HG02678 (cell line): ENCODE measurements around the gene PAPOLA.

ENCODE experiments used
- ATAC-seq: cut with Tn5 transposase; IDR thresholded peaks from one replicate; pipeline ENCODE4 v1.9.1; 2021; ENCODE audit warnings: mild to moderate bottlenecking, moderate library complexity; ENCODE audit not compliant: unreplicated experiment

The PAPOLA gene

DNA sequence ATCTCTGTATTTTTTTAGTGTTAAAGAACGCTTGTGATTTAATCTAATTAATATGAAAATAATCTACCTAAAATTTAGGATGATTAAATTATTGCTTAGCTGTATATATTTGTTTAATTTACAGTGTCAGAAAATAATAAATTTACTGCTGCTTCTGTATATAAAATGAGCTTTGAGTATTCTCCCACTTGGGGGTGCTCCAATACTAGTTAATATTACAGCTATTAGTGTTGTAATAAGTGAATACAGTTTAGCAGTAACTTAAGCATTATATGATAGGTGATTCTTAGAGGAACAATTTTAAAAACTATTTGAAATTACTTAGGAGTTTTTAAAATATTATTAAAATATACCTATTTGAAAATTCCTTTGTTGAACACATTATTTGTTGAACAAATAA lies 62.2 kb downstream of the PAPOLA start:
- no peak for ATAC-seq

DNA sequence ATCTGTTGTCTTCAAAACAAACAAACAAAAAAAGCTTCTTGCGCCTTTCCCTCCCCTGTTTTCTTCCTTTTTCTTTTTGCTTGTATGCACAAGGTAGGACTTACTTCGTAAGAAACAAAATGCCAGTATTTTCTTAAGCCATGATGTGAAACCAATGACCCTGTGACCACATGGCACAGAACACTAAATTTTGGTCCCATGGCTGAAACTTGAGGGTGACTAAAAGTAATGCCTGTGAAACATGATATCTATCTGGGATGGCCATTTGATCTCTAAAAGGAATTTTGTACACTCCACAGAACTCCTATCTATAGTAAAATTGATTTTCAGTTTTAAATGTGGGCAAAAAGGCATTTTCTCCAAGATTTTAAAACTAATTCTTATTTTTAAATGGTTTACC lies 63.6 kb downstream of the PAPOLA start:
- no peak for ATAC-seq

DNA sequence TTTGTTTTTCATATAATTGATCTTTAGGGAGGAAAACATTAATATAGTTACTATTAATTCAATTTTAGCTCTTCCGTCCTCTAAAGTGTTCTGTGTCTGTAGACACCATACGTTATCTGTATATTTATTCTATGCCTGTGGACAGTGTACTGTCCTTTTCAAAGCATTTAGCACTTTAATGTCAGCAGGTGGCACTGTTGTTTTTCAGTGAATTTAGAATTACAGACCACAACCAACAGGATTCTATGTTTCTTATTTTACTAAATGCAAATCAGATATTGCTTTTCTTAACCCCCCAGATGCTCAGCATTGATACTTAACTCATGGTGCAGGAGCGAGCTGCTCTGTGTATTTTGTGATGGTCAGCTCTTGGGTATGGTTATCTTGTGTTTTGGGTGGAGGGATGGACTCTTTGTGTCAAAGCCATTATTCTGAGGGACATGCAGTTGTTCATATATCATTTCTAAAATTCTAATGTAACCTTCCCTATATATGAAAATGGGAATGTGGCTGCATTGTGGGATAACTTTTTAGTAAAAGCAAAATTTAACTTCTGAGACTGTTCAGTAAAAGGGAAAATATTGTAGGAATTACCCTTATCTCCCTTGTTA lies 65.2 kb downstream of the PAPOLA start:
- ATAC-seq = peak; percentile 62

DNA sequence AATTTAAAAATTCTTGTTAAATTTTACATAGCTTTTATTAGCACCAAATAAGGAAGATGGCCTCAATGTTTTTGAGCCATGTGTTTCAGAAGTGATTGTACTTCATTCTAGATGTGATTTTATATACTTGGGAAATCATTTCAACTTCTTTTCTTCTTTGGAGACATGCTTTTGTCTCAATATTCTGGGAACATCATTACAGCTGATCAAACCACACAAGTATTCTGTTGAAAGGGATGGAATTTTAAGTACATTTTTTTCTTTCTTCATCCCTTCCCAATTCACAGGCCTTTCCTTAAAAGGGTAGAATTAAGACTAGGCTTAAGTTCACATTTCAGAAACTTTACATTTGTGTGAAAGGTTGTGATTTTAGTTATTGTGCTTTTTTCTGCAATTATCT lies 66.4 kb downstream of the PAPOLA start:
- ATAC-seq = no peak

DNA sequence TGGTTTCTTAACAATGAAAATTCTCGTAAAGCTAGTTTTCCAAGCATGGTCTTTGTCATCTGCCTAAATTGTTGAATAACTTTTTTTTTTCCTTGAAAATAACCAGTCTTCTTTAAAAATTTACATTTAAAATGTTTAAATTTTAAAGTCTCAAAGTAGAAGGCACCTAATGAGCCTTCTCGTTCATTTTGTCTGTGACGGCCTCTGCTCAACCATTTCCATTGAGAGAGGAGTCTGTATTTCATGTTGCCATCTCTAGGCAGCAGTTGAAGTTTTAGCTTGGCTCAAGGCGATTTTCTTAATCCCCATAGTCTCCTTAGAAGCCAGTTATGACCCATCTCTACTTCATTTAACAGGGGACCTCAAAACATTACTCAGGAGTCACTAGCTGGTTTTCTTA lies 69.1 kb downstream of the PAPOLA start:
- ATAC-seq = no peak

DNA sequence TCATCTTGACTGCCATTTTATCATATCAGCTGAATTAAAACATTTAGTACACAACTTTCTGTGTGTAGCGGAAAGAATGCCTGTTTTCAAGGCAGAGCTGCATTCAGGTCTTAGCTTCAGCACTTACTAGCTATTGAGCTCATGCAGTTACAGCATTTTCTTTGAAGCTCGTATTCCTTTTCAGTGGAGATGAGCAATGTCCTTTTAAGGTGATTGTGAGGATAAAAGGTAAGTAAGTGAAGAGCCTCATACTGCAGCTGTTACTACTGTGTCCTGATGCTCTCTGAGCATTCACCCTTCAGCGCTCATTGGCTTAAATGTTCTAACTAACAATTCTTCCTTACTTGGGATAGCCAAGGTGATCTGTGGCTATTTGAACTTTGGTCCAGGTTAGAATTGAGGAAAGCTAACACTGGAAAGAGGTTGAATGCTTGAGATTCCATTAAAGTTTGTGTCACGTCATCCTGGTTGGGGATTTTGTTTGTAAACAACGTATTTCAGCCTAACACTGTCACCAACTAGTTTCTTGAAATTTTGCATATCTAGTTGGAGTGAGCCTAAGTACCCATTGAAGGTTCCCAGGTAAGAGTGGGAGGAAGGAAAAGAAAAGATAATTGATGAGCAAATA lies 71.4 kb downstream of the PAPOLA start:
- ATAC-seq = no peak

DNA sequence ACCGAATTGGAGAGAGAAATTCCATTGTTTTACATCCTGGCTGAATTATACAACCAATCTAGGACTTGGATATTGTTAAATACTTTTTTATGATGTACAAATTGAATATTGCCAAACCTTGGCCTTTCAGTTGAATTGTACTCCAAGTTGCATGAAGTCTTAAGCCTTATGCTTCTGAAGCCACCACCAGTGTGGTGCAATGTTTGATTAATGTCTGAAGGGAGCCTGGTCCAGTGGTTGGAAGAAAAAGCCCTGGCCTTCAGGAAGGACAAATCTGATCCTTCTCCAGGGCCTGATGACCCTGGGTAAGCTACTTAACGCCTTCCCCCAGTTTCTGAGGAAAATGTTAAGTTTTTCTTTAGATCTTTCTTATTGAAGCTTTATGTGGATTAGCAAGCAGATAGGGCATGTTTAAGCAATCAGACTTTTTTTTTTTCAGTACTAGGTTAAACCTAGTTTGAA lies 72.0 kb downstream of the PAPOLA start:
- no peak for ATAC-seq

DNA sequence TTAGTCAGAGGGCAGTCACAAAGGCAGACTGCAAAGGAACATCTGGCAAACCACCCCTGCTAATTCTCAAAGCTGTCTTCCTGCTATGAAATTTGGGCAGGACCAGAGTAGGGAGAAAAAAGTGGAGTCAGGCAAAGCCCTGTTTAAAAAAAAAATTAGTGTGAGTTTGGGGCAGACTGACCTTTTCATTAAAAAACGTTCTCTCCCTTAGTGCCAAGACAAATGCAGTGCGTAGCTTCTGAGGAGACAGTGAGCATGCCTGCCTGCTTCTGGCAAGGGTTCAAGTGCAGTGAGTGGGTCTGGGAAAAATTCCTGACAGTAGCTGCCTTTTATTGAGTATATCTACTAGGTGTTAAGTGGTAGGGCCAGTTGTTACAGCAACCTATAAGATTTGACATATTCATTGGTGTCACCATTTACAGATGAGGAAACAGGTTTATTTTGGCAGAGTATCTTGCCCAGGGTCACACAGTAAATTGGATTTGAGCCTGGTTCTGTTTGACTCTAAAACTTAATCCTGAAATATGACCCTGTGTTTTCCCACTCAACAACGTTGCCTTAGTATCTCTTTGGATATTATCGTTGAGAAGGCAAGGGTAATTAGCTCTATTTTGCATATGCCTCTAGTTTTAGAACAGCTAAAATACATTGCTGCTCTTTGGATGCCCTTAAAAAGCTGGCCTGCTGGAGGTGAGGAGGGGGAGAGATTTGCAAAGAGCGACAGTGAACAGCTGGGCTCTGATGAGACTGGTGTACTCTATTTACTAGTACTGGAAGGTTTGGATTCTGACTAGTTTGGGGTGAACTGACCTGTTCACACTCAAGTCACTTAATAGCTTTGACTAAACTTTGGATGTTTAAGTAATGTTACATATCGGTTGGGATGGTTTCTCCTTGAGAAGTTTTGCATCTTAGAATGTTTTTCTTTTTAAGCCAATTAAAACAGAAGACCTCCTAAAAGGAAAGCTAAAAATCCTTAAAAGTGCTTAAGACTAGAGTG lies 72.8 kb downstream of the PAPOLA start:
- no peak for ATAC-seq

DNA sequence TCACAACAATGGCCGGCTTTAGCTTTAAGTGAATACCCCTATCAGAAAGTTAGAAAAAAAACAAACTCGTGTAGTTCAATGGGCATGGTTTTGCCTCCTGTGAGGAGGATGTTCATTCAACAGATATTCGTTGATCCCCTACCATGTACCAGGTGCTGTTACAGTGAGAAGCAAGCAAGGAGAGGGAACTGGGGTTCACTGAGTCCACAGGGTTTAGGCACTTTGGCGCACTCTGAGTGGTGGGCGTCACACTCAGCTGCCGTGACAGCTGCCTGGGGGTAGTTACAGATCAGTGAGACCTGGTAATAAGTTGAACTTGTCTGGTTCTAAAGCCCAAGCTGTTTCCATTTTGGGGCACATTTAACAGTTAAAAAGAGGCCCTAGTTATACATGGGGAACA lies 74.2 kb downstream of the PAPOLA start:
- ATAC-seq = no peak

DNA sequence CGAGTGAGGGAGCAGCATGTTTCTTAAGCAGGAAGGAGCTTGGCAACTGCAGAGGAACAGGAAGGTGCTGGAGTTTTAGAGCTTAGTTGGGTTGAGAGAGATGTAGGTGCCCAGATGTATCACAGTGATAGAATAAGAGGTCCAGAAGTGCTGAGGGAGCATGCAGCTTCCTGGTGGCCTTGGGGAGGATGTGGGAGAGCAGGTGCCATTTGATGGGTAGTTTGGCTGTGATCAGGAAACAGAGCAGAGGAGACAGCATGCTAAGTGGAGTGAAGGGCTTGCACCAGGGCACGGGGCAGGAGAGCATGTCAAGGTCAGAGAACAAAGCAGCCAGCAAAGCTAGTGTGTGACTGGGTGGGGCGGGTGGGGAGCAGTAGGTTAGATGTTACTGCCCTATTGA lies 74.8 kb downstream of the PAPOLA start:
- ATAC-seq = no peak

DNA sequence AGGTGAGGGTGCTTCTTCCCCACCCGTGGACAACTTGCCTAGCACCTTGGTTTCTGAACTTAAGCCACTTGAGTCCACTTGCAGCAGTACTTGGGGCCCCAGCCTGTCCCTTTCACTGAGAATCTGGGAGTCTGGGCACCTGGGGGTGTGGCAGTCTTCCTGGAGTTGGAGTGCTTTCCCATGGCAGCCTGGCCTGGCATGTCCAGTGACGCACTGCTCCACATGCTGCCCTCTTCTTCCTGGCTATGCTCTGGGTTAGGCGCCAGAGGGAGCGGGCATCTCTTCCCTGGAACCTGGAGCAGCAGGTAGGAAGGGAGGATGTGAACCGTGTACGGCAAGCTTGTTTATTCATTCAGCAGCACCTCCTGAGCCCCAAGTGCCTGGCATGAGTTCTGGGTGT lies 76.4 kb downstream of the PAPOLA start:
- ATAC-seq = no peak

DNA sequence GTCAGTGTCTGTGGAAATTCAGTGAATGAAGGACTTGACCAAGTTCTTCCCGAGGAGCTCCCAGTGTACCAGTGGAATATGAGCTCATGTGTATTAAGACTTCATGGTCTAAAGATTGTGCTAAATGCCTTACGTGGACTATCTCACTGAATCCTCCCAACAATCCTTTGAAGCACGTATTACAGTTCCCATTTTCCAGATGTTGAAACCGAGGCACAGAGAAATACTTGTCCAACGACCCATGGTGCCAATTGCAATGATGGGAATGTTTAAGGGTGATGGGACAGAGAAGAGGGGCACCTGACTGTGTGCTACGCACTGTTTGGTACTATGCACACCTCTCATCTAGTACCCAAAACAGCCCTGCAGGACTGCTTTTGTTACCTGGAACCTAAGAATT lies 77.2 kb downstream of the PAPOLA start:
- no peak for ATAC-seq

DNA sequence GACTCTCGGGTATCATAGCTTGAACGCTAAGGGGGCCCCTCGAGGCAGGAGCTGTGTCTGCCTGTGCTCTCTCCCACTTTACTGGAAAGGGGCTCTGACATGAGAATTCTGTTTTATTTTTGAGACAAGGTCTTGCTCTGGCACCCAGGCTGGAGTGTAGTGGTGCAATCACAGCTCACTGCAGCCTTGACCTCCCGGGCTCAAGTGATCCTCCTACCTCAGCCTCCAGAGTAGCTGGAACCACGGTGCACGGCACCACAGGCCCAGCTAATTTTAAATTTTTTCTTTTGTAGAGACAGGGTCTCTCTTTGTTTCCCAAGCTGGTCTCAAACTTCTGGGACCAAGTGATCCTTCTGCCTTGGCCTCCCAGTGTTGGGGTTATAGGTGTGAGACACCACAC lies 77.7 kb downstream of the PAPOLA start:
- no peak for ATAC-seq

DNA sequence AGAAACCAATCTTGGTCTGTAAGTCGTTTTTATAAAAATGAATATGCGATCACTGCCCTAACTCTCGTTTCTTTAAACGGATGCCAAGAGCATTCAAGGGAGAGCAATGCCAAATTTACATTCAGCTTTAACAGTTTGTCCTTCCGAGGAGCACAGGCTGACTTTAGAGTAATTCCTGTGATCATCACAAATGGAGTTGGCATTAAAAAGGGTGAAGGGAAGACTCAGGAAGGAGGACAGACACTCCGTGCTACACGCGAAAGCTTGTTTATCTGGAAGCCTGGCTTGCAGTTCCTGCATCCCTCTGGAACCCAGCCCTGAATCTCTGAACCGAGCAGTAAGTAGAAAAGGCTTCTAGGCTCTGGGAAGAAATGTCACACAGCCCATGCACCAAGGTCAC lies 78.4 kb downstream of the PAPOLA start:
- ATAC-seq = no peak

DNA sequence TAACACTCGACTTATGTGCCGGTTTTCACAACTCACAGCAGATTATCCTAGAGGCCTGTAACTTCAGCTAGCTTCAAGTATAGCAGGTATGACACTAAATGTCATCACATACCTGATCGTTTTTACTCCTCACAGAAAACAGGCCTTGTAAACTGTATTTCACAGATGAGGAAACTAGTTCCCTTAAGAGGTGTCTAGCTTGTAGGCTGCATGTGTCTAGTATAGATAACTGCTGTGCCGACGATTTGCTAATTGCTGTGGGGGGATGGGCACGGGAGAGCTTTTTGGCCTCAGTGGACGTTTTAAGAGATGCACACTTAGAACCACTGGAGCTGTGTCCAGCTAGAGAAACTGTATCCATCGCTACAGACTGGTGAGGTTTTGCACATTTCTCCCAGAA lies 78.8 kb downstream of the PAPOLA start:
- no peak for ATAC-seq

DNA sequence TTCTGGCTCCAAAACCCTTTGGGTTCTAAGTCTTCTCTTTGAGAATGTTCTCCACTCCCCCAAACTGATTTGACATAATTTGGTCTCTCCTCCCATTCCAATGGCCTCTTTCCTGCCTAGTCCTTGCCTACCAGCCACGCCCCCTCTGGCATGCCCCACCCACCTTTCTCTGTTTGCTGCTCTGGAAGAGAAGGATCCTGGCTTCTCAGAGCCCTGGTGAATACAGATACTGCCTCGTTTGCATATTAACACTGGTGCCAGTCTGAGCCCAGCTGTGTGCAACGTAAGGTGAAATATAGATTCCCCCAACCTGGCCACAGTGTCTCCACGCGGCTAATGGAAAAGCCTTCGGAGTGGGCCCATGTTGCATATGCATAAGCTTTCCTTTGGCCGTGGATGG lies 79.7 kb downstream of the PAPOLA start:
- ATAC-seq = no peak

DNA sequence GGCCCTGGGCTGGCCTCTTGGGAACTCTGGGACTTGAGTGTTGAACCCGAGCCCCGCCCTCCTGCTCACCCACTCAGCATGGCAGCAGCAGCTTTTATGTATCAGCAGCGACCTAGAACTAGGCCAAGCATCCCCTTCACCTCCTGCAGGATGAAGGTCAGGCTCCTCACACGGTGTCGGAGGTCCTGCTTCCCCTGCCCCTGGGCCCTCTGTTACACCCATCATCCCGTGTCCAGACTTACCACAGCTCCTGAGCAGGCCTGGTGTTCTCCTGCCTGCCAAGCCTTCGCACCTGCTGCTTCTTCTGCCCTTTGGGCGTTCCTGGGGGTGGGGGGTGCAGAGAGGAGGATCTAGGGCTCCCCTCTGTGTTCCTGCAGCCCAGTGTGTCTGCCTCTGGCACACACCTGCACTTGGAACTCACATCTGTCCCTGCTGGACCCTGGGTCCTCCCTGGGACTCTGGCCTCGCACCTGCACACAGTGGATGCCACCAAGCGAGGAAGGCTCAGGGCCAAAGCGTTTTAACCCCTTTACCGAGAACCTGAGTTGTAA lies 80.3 kb downstream of the PAPOLA start:
- ATAC-seq = no peak

DNA sequence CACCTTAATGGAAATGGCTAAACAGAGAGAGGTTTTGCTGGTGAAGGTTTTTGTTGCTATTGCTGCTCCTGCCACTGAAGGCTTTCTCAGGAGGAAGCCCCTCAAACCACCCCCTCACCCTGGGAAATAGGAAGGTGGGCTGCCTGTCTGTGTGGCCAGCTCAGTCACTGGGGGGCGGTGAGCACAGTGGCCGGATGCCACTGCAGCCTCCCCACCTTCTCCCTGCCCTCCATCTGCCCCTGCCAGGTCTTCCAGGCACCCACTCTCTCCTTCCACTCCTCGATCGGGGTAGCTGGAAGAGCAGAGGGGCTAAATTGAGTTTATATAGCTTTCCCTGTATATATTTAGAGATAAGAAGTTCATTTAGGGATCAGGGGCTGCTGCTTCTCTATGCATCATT lies 80.8 kb downstream of the PAPOLA start:
- ATAC-seq = no peak

DNA sequence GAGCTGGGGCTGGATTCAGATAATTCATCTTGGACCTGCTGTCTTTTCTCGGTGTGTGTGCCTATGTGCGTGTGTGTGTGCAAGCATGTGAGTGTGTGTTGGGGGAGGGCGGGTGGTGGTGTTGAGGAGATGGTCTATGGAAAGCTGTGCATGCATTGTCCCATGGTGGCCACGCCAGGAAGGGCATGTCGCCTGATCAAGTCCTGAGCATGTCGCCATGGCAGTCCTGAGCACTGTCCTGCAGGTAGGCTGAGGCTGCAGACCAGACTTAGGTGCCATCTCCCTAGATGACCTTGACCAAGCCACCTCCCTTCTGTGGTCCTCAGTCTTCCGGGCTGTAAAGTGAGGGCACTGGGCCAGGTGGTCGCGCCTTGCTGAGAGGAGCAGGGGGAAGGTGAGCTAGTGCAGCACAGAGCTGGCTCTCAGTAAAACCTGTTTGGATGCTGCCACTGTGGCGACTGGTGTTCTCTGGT lies 81.4 kb downstream of the PAPOLA start:
- no peak for ATAC-seq

DNA sequence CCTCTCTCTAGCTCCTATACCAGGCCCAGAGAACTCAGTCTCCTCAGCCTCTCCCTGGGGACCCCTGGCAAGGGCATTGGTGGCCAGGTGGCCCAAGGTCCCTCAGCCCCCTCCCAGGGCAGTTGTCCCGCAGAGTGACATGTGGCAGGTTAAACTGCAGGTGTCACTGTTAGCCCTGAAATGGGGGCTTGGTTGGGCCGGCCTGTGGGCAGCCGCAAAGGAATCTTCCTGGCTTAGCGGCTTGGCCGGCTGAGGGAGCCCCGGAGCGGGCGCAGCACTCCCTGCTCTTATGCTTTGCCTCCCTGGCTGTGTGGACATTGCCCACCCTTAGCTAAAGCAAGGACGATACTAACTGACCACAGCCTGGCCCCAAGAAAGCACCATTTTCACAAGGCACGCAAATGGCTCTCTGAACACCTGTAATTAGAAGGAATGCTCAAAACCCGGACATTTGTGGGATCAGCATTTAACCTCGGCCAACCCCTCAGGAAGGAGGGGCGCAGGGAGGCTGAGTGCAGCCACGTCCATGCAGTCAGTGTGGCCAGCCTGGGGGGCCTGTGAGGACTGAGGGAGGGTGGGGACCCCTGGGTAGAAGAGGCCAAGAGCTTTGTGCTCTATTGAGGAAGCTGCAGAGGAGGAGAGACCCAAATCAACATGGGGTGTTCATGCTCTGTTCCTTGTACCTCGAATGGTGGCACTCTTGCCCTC lies 82.2 kb downstream of the PAPOLA start:
- peak; percentile 67 for ATAC-seq
